ENCODE measurements around the gene USP44.

USP44 gene

DNA sequence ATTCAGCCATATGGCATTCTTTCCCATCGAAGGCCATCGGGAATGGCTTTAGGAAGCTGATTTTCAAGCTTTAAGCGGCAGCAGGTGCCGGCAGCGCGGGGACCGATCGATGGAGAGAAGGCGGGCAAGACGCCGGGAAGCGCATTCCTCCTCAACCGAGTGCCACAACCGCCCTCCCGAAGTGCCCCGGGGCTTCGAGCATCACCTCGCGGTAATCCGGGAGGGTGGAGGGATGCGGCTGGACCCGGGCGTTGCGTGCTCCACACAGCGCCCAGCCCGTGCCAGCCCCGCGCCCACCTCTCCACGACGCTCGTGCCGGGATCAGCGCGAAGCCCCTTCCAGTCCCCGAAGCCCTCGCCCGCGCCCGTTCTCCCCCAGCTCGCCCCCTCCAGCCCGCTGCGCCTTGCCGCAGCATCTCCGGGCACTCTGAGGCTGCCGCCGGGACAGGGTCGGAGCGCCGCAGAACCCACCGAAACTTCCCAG lies 3.2 kb downstream of the USP44 start:
- DNase-seq = no peak

DNA sequence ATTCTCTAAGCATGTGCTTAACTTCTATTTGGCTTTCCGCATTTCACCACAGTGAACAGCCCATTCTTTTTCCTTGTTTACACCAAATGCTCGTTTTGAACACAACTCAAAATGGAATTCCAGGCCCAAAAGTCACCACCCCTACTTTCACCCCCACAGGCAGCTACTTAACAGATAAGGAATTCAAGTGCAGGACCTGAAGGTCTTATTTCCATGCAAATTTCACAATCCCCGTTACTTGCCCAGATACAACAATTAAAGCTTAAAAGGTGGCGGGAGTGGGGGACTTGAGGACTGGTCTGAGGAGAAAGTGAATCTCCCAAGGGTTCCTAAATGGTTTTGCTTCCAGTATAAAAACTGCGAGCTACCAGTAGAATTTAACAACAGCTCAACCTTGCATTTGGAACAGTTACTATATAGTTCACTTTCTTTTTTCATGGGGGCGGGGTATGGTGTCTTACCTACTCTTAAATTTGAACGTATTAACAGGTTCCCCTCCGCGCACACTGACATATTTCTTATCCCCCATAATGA lies 3.7 kb downstream of the USP44 start:
- no peak for DNase-seq

GRCh38 chr12:95546491-95546813 lies 4.8 kb downstream of the USP44 start:
- no peak for DNase-seq

GRCh38 chr12:95545731-95546490 lies 5.4 kb downstream of the USP44 start:
- no peak for DNase-seq

DNA sequence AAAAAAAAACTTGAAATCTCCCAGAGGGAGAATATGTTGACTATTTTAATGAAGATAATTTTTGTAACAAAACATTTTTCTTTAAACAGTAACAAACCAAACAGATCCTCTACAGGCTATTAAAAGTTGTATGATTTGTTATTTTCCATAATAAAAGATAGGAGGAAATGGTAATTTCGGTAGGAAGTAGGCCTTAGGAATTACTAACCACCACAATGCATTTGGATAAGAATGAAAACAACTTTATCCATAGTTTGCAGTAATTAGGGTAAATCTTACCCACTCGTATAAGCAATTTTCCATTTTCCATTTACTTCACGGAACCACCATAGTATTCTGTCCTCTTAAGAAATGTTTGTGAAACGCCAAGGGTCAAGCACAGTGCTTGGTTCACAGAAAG lies 6.0 kb downstream of the USP44 start:
- no peak for DNase-seq

DNA sequence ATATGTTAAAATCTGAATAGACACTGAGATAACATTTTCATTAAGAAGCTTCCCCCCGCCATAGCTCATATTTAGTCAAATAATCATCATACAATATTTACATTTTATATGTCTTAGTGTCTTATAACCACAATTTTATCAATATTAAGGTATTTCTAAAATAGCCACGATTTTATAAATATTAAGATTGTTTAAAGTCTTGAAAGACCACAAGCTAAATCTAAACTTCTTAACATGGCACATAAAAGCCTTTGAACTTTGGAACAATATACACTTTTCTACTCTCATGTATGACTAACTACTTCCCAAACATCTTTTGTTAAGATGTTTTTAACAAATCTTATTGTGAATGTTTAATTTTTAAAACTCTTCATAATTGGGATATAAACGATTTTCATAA lies 6.5 kb downstream of the USP44 start:
- DNase-seq = no peak

- DNase-seq = no peak
Measured at GRCh38 chr12:95543305-95543704, 8.0 kb downstream of the USP44 start.

DNA sequence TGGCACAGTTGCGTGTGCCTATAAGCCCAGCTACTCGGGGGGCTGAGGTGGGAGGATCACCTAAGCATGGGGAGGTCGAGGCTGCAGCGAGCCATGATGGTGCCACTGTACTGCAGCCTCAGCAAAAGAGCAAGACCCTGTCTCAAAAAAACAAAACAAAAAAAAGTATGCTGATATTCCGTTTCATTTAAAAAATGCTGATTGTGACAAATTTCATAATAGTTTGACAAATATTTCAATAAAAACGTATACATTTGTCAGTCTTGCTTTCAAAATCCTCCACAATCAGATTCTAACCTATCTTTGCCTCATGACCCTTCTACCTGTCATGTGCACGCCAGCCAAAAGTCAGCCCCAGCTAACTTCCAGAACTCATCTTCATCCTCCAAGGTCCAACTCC lies 9.8 kb downstream of the USP44 start:
- no peak for DNase-seq

- no peak for DNase-seq
Measured at GRCh38 chr12:95538656-95539055, 12.6 kb downstream of the USP44 start.

DNA sequence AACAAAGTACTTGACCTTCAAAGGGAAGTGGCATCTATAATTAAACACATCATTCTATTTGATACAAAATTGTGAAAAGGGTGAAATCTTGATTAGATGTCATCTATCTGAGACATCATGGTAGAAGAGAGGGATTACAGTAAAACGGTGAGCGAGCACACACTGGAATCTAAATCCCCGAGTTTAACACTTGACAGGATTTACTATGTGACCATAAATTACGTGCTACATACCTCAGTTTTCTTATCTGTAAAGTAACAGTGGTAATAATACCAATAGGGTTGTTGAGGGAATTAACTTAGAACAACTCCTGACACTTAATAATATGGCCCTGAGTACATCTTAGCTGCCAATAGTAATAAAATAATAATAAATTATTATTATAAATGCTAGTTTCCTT lies 13.3 kb downstream of the USP44 start:
- no peak for DNase-seq

- DNase-seq = no peak
Measured at GRCh38 chr12:95533985-95534384, 17.3 kb downstream of the USP44 start.

DNA sequence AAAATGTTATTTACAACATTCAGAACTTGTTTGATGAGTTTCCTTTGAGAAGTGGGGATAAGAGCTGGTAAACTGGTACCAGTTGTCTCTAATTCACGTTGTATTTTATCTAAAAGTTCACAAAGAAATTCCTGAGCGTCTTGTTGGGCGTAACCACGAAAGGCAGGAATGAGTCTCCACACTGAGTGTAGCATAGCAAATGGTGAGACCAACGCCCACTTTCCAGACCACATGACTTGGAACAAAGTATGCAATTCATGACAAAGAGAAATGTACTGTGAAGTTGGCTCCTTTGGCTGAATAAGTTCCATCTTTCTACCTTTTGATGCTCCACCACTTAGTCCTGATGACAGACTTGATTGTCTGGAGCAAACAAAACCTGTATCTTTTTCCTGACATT lies 18.4 kb downstream of the USP44 start:
- DNase-seq = no peak

- DNase-seq = no peak
Measured at GRCh38 chr12:95529693-95530225, 21.5 kb downstream of the USP44 start.

DNA sequence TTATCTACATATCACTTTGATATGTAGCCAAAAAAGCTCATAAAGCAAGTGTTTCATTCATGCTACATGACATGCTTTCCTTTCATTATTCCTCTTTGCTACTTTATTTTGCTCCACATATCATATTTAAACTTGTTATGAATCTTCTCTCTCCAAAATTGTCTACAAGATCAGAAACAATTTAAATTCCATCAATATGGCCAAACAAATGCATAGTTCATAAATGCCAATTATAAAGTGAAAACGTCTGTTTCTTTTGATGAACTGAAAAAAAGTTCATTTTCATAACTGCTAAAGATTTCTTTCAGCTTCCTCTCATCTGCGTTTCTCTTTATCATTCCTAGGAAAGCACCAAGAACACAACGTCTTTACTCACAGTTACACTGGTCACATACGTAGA lies 22.8 kb downstream of the USP44 start:
- DNase-seq = no peak

DNA sequence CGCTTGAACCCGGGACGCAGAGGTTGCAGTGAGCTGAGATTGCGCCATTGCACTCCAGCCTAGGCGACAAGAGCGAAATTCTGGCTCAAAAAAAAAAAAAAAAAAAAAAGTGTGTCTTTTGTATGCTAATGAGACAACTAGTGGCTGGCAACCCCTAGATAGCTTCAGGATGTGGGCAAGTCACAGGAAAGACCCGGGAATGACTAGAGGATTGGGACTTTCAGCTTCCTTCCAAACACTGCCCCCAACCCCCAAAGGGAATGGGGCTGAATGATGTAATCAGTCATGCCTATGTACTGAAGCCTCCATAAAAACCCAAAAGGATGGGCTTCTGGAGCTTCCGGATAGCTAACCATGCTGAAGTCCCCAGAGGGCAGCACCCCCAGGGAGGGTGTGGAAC lies 28.6 kb downstream of the USP44 start:
- DNase-seq = no peak

DNA sequence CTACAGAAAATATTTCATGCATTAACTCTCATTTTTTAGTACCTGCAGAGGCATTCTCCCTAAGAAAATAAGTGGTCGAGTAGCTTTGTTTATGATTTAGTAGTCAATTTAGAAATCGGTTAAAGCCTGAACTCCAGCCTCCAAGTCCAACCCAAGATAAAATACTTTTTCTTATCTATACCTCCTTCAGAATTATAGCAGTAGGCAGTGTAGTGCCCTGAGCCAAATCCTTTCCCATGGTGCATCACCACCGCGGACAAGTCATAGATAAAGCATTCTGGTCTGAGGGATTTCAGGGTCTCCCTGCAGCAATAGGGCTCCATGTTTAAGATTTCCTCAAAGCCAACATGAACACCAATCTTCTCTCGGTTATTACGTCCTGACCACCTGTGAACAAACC lies 30.5 kb downstream of the USP44 start:
- no peak for DNase-seq

- no peak for DNase-seq
Measured at GRCh38 chr12:95518944-95519343, 32.3 kb downstream of the USP44 start.

- DNase-seq = no peak
Measured at GRCh38 chr12:95517246-95517645, 34.0 kb downstream of the USP44 start.

DNA sequence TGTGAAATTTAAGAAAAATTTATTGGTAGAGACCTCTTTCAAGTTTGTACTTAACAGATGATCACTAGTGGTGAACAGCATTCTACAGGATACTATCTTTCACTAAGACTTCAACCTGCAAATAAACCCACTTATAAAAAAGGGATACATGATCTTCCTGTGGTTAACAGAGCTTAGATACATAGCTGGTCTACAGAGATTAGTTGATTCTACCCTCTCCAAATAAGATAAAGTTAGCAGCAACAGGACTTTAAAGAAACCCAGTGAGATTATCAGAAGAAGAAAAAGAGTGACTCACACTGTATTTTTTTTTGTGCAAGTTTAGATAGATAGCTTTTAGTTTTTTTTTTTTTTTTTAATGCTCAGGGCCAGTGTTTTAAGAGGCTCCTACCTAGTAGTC lies 34.5 kb downstream of the USP44 start:
- DNase-seq = no peak

DNA sequence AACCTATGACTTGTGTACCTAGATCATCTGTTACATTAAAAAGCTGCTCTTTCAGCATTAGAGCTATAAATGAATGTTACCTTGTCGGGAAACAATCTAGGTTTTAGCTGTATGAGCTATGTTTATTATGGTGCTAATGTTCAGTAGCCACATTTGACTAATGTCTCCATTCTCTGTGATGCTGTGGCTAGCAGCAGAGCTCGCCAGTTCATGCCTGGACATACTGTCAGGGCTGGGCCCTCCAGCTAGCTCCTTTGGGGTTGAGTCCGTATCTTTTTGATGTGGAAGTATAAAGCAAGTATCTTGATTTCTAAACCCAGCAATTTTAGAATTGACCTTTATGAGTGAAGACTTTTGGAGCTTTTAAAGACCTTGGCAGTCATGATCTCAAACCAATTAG lies 36.1 kb downstream of the USP44 start:
- no peak for DNase-seq

DNA sequence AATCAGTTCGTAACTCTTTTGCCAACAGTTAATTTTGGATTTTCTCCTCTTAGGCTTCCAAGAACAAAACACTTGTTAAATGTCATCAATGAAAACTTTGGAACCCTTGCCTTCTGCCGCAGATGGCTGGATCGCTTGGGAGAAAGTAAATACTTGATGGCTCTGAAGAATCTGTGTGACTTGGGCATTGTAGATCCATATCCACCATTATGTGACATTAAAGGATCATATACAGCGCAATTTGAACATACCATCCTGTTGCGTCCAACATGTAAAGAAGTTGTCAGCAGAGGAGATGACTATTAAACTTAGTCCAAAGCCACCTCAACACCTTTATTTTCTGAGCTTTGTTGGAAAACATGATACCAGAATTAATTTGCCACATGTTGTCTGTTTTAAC lies 37.7 kb downstream of the USP44 start:
- no peak for DNase-seq

- DNase-seq = no peak
Measured at GRCh38 chr12:95511977-95512376, 39.3 kb downstream of the USP44 start.

- no peak for DNase-seq
Measured at GRCh38 chr12:95509300-95509699, 42.0 kb downstream of the USP44 start.

- DNase-seq = no peak
Measured at GRCh38 chr12:95506707-95507523, 44.4 kb downstream of the USP44 start.
